Endodermal cell (in vitro differentiated cells): ENCODE measurements around the gene GLRA3. TPM values are rescaled to one million over a fixed set of nuclear protein-coding genes. Genes with fewer than 3 reads are reported as not detected.

ENCODE experiments used
- DNase-seq: peaks from one replicate; pipeline ENCODE4 v3.0.0-alpha.2; 2017
- H3K27ac ChIP-seq: 2 replicates; pipeline ENCODE4 v1.5.1; 2013; ENCODE audit warnings: mild to moderate bottlenecking, low read depth, low read length, moderate library complexity
- H3K27me3 ChIP-seq: 2 replicates; pipeline ENCODE4 v1.6.1; 2013; ENCODE audit warnings: mild to moderate bottlenecking, low read length, moderate library complexity; ENCODE audit not compliant: insufficient read depth, control insufficient read depth, poor library complexity, severe bottlenecking
- H3K36me3 ChIP-seq: 2 replicates; pipeline ENCODE4 v1.7.0; 2013; ENCODE audit warnings: mild to moderate bottlenecking, low read length, moderate library complexity; ENCODE audit not compliant: control insufficient read depth, insufficient read depth
- H3K4me1 ChIP-seq: one replicate; pipeline ENCODE4 v1.7.0; 2013; ENCODE audit warnings: low read length; ENCODE audit not compliant: control insufficient read depth, insufficient read depth
- H3K4me3 ChIP-seq: 2 replicates; pipeline ENCODE4 v1.5.1; 2013; ENCODE audit warnings: mild to moderate bottlenecking, low read length, moderate library complexity
- H3K9ac ChIP-seq: 2 replicates; pipeline ENCODE4 v1.6.1; 2013; ENCODE audit warnings: mild to moderate bottlenecking, low read length, moderate library complexity; ENCODE audit not compliant: poor library complexity, severe bottlenecking; ENCODE audit errors: extremely low read depth
- H3K9me3 ChIP-seq: 2 replicates; pipeline ENCODE4 v1.6.1; 2013; ENCODE audit warnings: mild to moderate bottlenecking, low read length, moderate library complexity; ENCODE audit not compliant: control insufficient read depth
- H3K27ac Mint-ChIP-seq: 2 replicates; pipeline ENCODE4 v1.8.0; 2020; ENCODE audit warnings: mixed read lengths
- H3K27me3 Mint-ChIP-seq: 2 replicates; pipeline ENCODE4 v1.8.0; 2021; ENCODE audit warnings: mild to moderate bottlenecking, mixed read lengths; ENCODE audit not compliant: insufficient read depth
- H3K36me3 Mint-ChIP-seq: 2 replicates; pipeline ENCODE4 v1.8.0; 2020; ENCODE audit warnings: low read depth, mixed read lengths
- H3K4me1 Mint-ChIP-seq: 2 replicates; pipeline ENCODE4 v1.8.0; 2020; ENCODE audit warnings: mixed read lengths
- H3K4me3 Mint-ChIP-seq: 2 replicates; pipeline ENCODE4 v1.8.0; 2020; ENCODE audit warnings: mild to moderate bottlenecking, moderate library complexity, mixed read lengths
- H3K9me3 Mint-ChIP-seq: 2 replicates; pipeline ENCODE4 v1.8.0; 2020; ENCODE audit warnings: mild to moderate bottlenecking, mixed read lengths
- CTCF ChIP-seq: fragments of 200-600 bp; sonication (generic); conservative IDR thresholded peaks from 2 replicates; pipeline ENCODE4 v1.5.0; 2021; ENCODE audit warnings: antibody characterized with exemption, mild to moderate bottlenecking
- WGBS, 2 experiments: methylation state at CpG; one replicate each; pipeline versions ENCODE4 v1.1.5 to v1.1.7; 2013; ENCODE audit warnings: missing lambda C conversion rate in 2 of 2, mixed read lengths in 1 of 2; ENCODE audit not compliant: insufficient coverage in 1 of 2, insufficient read length in 1 of 2; 5-methylcytosine and 5-hydroxymethylcytosine counted together
- total RNA-seq, 2 donors: library from RNA; stranded (reverse); fragmentation: NEBNext Ultra II Directional in 1 of 2; extraction: Animal tissue kit (Norgen Biotek cat#: 25700) in 1 of 2; gene quantifications; 2 replicates in 1 of 2; 3 replicates in 1 of 2; pipeline ENCODE4 v1.2.1, GENCODE V29; 2021

GLRA3 gene
- total RNA-seq, 2 donors from 2014 or later, result 0.11 TPM; not detected in 1

GRCh38 chr4:174708381-174708780 is 120.7 kb downstream of the GLRA3 start:
- H3K9ac ChIP-seq, result no peak overlapping the region
- Mint-ChIP-seq H3K4me1 (peaks cover 2% of the 10 kb centered on the region), H3K27me3 (no peaks in the 10 kb centered on the region), H3K4me3 (no peak overlapping the region), H3K9me3 (no peaks in the 10 kb centered on the region), H3K27ac (no peak overlapping the region), H3K36me3 (no peaks in the 10 kb centered on the region)
- H3K4me1 ChIP-seq, result no peaks in the 10 kb centered on the region
- no peak overlapping the region for H3K27ac ChIP-seq
- no peaks in the 10 kb centered on the region for H3K27me3 ChIP-seq
- no peak overlapping the region for H3K4me3 ChIP-seq
- H3K9me3 ChIP-seq, result no peaks in the 10 kb centered on the region
- no peaks in the 10 kb centered on the region for H3K36me3 ChIP-seq
- WGBS, 2 experiments, result 84% methylated on average over 3 of the region's 3 CpGs; no CpG with 5 or more reads in 1 of the 2 experiments
- no peak for DNase-seq
- TF ChIP-seq CTCF, result no peak

- no peaks in the 10 kb centered on the region for H3K4me1 Mint-ChIP-seq
- no peaks in the 10 kb centered on the region for H3K9me3 Mint-ChIP-seq
- WGBS, 2 experiments, result 94% methylated on average over 2 of the region's 2 CpGs; no CpG with 5 or more reads in 1 of the 2 experiments
- H3K9ac ChIP-seq, result no peak overlapping the region
- TF ChIP-seq CTCF, result no peak
- no peaks in the 10 kb centered on the region for H3K4me1 ChIP-seq
- DNase-seq, result no peak
- H3K27me3 ChIP-seq, result no peaks in the 10 kb centered on the region
- no peak overlapping the region for H3K27ac ChIP-seq
- no peak overlapping the region for H3K27ac Mint-ChIP-seq
- no peaks in the 10 kb centered on the region for H3K36me3 ChIP-seq
- no peaks in the 10 kb centered on the region for H3K27me3 Mint-ChIP-seq
- no peak overlapping the region for H3K4me3 ChIP-seq
- no peak overlapping the region for H3K4me3 Mint-ChIP-seq
- H3K36me3 Mint-ChIP-seq, result no peaks in the 10 kb centered on the region
- H3K9me3 ChIP-seq, result no peaks in the 10 kb centered on the region
These were observed 121.1 kb downstream of the GLRA3 start for GRCh38 chr4:174707902-174708301.

GRCh38 chr4:174707051-174707676 is 121.9 kb downstream of the GLRA3 start:
- H3K9me3 ChIP-seq, result no peaks in the 10 kb centered on the region
- DNase-seq, result no peak
- H3K9ac ChIP-seq, result no peak overlapping the region
- H3K27ac ChIP-seq, result no peak overlapping the region
- Mint-ChIP-seq H3K36me3 (no peaks in the 10 kb centered on the region), H3K27me3 (no peaks in the 10 kb centered on the region), H3K9me3 (no peaks in the 10 kb centered on the region), H3K4me3 (no peak overlapping the region), H3K27ac (no peak overlapping the region), H3K4me1 (no peaks in the 10 kb centered on the region)
- H3K4me1 ChIP-seq, result no peaks in the 10 kb centered on the region
- TF ChIP-seq CTCF, result no peak
- H3K36me3 ChIP-seq, result no peaks in the 10 kb centered on the region
- WGBS, 2 experiments, result 92 to 100% methylated on average over 1 to 4 of the region's 4 CpGs
- H3K27me3 ChIP-seq, result no peaks in the 10 kb centered on the region
- H3K4me3 ChIP-seq, result no peak overlapping the region
